ENCODE measurements around the gene BAD. TPM values are rescaled to one million over a fixed set of nuclear protein-coding genes. Genes with fewer than 3 reads are reported as not detected.
"Not testable (repeated sequence)": the region's sequence is repeated elsewhere in the genome, so short reads cannot be mapped to it uniquely, and the experiment has no call there.

Gene BAD
- total RNA-seq, 6 experiments from 2014 or later: 22.0 to 53.8 (median 26.0) TPM

DNA sequence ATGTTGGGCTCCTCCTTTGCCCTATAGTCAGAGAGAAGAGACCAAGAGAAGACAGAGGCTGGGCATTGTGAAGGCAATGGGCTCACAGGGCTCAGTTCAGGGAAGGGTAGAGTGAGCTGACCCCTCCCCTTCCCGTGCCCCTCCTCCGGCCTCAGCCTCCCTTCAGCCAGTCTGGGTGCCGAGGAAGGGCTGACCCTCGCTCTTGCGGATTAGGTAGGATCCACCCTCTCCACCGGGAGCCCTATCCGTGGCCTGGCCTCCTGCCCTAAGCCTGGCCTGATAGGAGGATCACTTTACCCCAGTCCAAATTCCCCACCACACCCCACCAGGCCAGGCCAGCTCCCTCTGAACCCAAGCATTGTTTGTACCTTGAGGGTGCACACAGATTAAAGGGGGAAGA, 35.9 kb downstream of the BAD start:
- ATAC-seq: no peak
- Histone ChIP-seq H3K27ac (no peak overlapping the region), H3K4me1 (peaks cover 0 to 27% (median 12%) of the 10 kb centered on the region in 4 donors)

DNA sequence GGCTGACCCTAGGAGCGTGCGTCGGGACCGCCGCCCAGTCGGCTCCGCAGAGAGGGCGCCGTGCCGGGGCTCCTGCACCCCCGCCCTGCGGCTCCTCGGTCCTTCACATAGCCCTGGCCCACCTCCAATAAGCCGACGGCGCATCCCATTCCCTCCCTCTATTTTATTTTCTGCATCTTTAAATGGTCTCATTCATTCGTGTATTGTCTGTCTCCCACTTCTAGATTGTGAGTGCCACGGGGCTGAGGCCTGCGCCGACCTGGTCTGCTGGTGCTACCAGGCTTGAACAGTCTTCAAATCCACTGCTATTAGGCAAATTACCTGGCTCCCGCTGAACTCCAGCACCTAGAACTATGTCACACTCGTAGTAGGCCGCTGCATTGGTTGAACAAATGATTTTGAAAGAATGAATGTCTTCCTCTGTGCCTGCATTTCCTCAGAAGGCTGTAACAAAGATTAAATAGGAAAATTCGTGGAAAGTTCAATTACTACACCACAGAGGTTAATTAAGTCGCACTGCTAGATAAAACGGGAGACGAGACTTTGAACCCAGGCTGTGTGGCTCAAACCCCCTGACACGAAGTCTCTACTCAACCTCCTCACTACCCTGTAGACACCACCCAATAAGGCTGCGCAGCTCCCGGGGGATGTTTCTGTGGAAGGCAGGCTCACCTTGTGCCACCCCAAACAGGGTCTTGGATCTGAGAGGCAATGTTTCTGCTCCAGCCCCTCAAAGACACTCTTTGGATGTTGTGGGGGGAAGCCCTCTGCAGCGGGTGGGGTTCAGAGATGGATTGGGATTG, 36.5 kb downstream of the BAD start:
- TF ChIP-seq, protein P1, sequence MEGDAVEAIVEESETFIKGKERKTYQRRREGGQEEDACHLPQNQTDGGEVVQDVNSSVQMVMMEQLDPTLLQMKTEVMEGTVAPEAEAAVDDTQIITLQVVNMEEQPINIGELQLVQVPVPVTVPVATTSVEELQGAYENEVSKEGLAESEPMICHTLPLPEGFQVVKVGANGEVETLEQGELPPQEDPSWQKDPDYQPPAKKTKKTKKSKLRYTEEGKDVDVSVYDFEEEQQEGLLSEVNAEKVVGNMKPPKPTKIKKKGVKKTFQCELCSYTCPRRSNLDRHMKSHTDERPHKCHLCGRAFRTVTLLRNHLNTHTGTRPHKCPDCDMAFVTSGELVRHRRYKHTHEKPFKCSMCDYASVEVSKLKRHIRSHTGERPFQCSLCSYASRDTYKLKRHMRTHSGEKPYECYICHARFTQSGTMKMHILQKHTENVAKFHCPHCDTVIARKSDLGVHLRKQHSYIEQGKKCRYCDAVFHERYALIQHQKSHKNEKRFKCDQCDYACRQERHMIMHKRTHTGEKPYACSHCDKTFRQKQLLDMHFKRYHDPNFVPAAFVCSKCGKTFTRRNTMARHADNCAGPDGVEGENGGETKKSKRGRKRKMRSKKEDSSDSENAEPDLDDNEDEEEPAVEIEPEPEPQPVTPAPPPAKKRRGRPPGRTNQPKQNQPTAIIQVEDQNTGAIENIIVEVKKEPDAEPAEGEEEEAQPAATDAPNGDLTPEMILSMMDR (IDR thresholded peaks at IDR 0.05): no peak
- WGBS (ENCODE audit: insufficient coverage, low coverage, low lambda C conversion rate, missing lambda C conversion rate): 35% methylated on average over 17 of the region's 31 CpGs
- Histone ChIP-seq H3K4me1 (peaks cover 0 to 27% (median 12%) of the 10 kb centered on the region in 4 donors), H3K4me3 (peak overlapping the region; percentile 61 to 76 (median 69)), H3K27ac (peak overlapping the region; percentile 46 to 80 (median 48)), H3K36me3 (peaks cover 0 to 5% (median 2%) of the 10 kb centered on the region in 4 donors), H3K27me3 (no peaks in the 10 kb centered on the region), H3K9me3 (no peaks in the 10 kb centered on the region)
- DNase-seq (no peak), ATAC-seq (peak in 2 of 4 donors; percentile 0 to 1)
- intact Hi-C loops (cut with DNase I): no loop called here

More for the DNA sequence above, 35.9 kb downstream of the BAD start:
- Histone ChIP-seq H3K9me3 (no peaks in the 10 kb centered on the region), H3K36me3 (peaks cover 0 to 4% (median 2%) of the 10 kb centered on the region in 4 donors), H3K27me3 (no peaks in the 10 kb centered on the region), H3K4me3 (no peak overlapping the region)
- TF ChIP-seq POLR2A (IDR thresholded peaks at IDR 0.05): no peak
- TF ChIP-seq, protein P1 (IDR thresholded peaks at IDR 0.05): no peak
- intact Hi-C loops (cut with DNase I): no loop called here
- DNase-seq: no peak
- WGBS (ENCODE audit: insufficient coverage, low coverage, low lambda C conversion rate, missing lambda C conversion rate): 73% methylated on average over 3 of the region's 7 CpGs

DNA sequence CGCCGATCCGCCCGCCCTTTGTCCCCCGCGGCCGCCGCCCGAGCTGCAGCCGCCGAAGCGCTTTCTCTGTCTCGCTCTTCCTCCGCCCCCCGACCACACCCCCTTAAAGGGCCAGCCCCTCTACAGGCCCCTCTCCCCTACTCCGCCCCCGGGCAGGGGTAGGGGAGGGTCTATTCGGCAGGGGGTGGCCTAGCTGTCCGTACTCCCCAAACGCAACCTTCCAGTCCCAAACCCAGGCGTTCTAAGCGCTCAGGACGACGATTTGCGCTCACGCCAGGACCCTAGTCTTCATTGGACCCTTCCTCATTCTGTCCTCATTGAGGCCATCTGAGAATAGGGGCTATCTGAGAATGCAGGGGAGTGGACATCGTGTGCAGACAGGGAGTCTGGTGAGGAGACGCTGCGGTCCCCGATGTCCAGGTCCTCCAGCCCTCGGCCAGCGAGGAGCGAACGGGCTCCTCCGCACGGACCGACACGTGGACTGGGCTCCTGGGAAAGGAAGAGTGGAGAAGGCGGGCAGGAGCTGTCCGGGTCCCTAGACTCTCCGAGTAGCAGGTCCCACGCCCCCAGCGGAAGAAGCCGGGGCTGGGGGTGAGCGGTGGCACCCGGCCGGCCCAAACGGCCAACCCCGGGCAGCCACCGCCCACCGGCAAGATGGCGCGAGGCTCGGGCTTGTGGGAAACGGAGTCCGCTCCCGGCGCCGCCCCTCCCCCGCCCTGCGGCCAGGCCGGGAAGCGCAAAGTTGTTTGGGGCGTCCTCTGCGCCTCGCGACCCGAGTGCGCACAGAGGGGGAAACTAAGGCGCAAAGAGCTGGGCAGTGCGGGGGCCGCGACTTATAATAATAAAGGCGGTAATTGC, 37.4 kb downstream of the BAD start, which contains the start of gene PPP1R14B:
Gene PPP1R14B (minus strand): TSS at position 73 of the 858 bp plus-strand sequence. CDS start 270 bp downstream, outside the sequence.
- Histone ChIP-seq H3K27ac (peak within 1 kb of the TSS; percentile 46 to 80 (median 48)), H3K9me3 (no peaks in the 10 kb centered on the region), H3K4me1 (peaks cover 0 to 33% (median 16%) of the 10 kb centered on the region in 4 donors), H3K4me3 (peak within 1 kb of the TSS; percentile 74 to 76 (median 75)), H3K36me3 (peaks cover 0 to 5% (median 2%) of the 10 kb centered on the region in 4 donors), H3K27me3 (no peaks in the 10 kb centered on the region)
- intact Hi-C loops (cut with DNase I): no loop called here
- ATAC-seq: peak; percentile 58 to 73 (median 70)
- WGBS (ENCODE audit: insufficient coverage, low coverage, low lambda C conversion rate, missing lambda C conversion rate): 0% methylated on average over 4 of the region's 74 CpGs
- TF ChIP-seq, protein P1 (IDR thresholded peaks at IDR 0.05): peak in 3 of 4 donors; percentile 15 to 25 (median 19)
- TF ChIP-seq POLR2A (IDR thresholded peaks at IDR 0.05): peak; percentile 21
- peak; percentile 91 to 93 (median 92) for DNase-seq

DNA sequence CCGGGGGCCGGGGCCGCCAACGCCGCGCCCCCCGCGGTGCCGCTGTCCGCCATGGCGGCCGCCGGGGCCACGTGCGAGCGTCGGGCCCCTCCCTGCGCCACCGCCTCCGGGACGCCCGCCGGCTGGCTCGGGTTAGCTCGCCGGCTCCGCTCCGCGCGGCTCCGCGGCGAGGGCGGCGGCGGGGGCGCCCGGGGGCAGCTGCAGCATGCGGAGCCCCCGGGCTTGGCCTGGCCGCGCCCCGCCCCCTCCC, 37.9 kb downstream of the BAD start:
- no CpG with 5 or more reads among the region's 43 CpGs for WGBS (ENCODE audit: insufficient coverage, low coverage, low lambda C conversion rate, missing lambda C conversion rate)
- peak overlapping the region; percentile 74 to 76 (median 75) for H3K4me3 ChIP-seq
- H3K36me3 ChIP-seq; H3K27me3 ChIP-seq; H3K9me3 ChIP-seq; DNase-seq; intact Hi-C loops (cut with DNase I); ATAC-seq: not testable (repeated sequence)
- peak overlapping the region in 1 of 3 donors; percentile 46 for H3K27ac ChIP-seq
- peaks cover 0 to 32% (median 15%) of the 10 kb centered on the region in 4 donors for H3K4me1 ChIP-seq

Data from right lobe of liver (tissue), 6 donors.